Measurements from ENCODE around the gene CCSER1. TPM values are rescaled to one million over a fixed set of nuclear protein-coding genes. Genes with fewer than 3 reads are reported as not detected.
"Not testable (repeated sequence)": the region's sequence is repeated elsewhere in the genome, so short reads cannot be mapped to it uniquely, and the experiment has no call there.

Gene CCSER1
- total and polyA plus RNA-seq, 2 donors (not counting 1 experiment from before 2014, with no cell fraction given): under 0.01 TPM; not detected in 1

DNA sequence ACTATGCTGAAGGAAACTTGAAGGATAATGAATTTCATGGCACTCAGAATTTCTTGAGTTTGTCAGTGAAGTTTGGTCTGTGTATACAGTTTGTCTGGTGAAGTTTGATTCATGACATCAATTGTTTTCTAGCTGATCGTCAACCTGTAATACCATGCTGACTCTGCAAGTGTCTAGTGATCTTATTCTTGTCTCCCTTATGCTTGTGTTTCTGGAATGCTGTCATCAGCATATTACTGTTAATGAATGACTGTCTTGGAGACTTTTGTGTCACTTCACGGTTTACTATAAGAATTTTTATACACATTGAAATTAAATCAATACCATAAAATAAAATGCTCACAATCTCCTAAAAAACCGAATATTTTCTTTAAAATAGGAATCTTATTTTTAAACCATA is 779.0 kb downstream of the CCSER1 start:
- Histone ChIP-seq H4K20me1 (ENCODE audit: control insufficient read depth, extremely low read depth, insufficient read depth, low read length) (no peaks in the 10 kb centered on the region), H2AFZ (ENCODE audit: low read length) (no peak overlapping the region), H3K79me2 (ENCODE audit: control insufficient read depth, insufficient read depth, low read length) (no peaks in the 10 kb centered on the region), H3K36me3 (ENCODE audit: control insufficient read depth, insufficient read depth, low read length) (no peaks in the 10 kb centered on the region), H3K27me3 (ENCODE audit: control insufficient read depth, insufficient read depth, low read length) (no peaks in the 10 kb centered on the region), H3K4me2 (ENCODE audit: extremely low read depth, insufficient read depth, low read length) (no peak overlapping the region), H3K9ac (ENCODE audit: insufficient read depth, low read length) (no peak overlapping the region), H3K27ac (ENCODE audit: insufficient read depth, low read length) (no peak overlapping the region), H3K9me3 (ENCODE audit: control insufficient read depth, insufficient read depth, low read depth, low read length) (no peaks in the 10 kb centered on the region), H3K4me1 (ENCODE audit: control insufficient read depth, extremely low read depth, insufficient read depth, low read length) (no peaks in the 10 kb centered on the region), H3K4me3 (replicated peaks in 1 of 4; ENCODE audit: control extremely low read depth in 1 of 4, insufficient read depth in 1 of 4, low read depth in 3 of 4, low read length in 4 of 4) (no peak overlapping the region)
- DNase-seq (ENCODE audit: low read depth in 2 of 2): no peak
- no peak for TF ChIP-seq EZH2 (IDR thresholded peaks at IDR 0.05; ENCODE audit: low read length, missing control alignments)
- TF ChIP-seq CTCF (conservative IDR thresholded peaks at IDR 0.05 in 1 of 2, IDR thresholded peaks at IDR 0.05 in 1 of 2; ENCODE audit: low read depth in 1 of 2, low read length in 2 of 2): no peak

- H4K20me1 ChIP-seq (ENCODE audit: control insufficient read depth, extremely low read depth, insufficient read depth, low read length); H3K4me3 ChIP-seq (replicated peaks in 1 of 4; ENCODE audit: control extremely low read depth in 1 of 4, insufficient read depth in 1 of 4, low read depth in 3 of 4, low read length in 4 of 4); H3K4me2 ChIP-seq (ENCODE audit: extremely low read depth, insufficient read depth, low read length); H3K4me1 ChIP-seq (ENCODE audit: control insufficient read depth, extremely low read depth, insufficient read depth, low read length); H3K27ac ChIP-seq (ENCODE audit: insufficient read depth, low read length); DNase-seq (ENCODE audit: low read depth in 2 of 2); H2AFZ ChIP-seq (ENCODE audit: low read length); H3K9ac ChIP-seq (ENCODE audit: insufficient read depth, low read length); H3K27me3 ChIP-seq (ENCODE audit: control insufficient read depth, insufficient read depth, low read length); H3K9me3 ChIP-seq (ENCODE audit: control insufficient read depth, insufficient read depth, low read depth, low read length); H3K79me2 ChIP-seq (ENCODE audit: control insufficient read depth, insufficient read depth, low read length); H3K36me3 ChIP-seq (ENCODE audit: control insufficient read depth, insufficient read depth, low read length): not testable (repeated sequence)
Measured at GRCh38 chr4:90911724-90912434, 784.7 kb downstream of the CCSER1 start.

DNA sequence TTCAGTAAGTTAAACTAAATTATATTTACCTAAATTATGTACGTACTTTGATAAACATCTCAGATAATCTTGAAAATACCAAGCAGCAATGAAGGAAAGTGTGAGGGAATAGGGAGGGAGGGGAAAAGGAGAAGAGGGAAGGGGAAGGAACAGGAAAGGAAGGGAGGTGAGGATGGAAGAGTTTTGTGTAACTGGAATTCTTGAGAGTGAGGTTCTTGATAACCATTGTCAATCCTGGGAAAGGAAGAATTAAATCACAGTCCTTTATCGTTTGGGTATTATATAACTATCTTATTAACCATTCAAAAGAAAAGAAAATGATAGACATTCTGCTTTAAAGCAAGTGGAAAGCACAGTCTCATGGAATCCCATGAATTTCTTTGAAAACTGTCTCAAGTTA is 795.0 kb downstream of the CCSER1 start:
- H2AFZ ChIP-seq (ENCODE audit: low read length): no peak overlapping the region
- no peak overlapping the region for H3K27ac ChIP-seq (ENCODE audit: insufficient read depth, low read length)
- H4K20me1 ChIP-seq (ENCODE audit: control insufficient read depth, extremely low read depth, insufficient read depth, low read length): no peaks in the 10 kb centered on the region
- H3K9me3 ChIP-seq (ENCODE audit: control insufficient read depth, insufficient read depth, low read depth, low read length): no peaks in the 10 kb centered on the region
- no peaks in the 10 kb centered on the region for H3K36me3 ChIP-seq (ENCODE audit: control insufficient read depth, insufficient read depth, low read length)
- H3K4me3 ChIP-seq (replicated peaks in 1 of 4; ENCODE audit: control extremely low read depth in 1 of 4, insufficient read depth in 1 of 4, low read depth in 3 of 4, low read length in 4 of 4): no peak overlapping the region
- no peaks in the 10 kb centered on the region for H3K27me3 ChIP-seq (ENCODE audit: control insufficient read depth, insufficient read depth, low read length)
- no peak for TF ChIP-seq EZH2 (IDR thresholded peaks at IDR 0.05; ENCODE audit: low read length, missing control alignments)
- no peak for TF ChIP-seq CTCF (conservative IDR thresholded peaks at IDR 0.05 in 1 of 2, IDR thresholded peaks at IDR 0.05 in 1 of 2; ENCODE audit: low read depth in 1 of 2, low read length in 2 of 2)
- no peak overlapping the region for H3K9ac ChIP-seq (ENCODE audit: insufficient read depth, low read length)
- H3K4me1 ChIP-seq (ENCODE audit: control insufficient read depth, extremely low read depth, insufficient read depth, low read length): no peaks in the 10 kb centered on the region
- no peak for DNase-seq (ENCODE audit: low read depth in 2 of 2)
- H3K4me2 ChIP-seq (ENCODE audit: extremely low read depth, insufficient read depth, low read length): no peak overlapping the region
- H3K79me2 ChIP-seq (ENCODE audit: control insufficient read depth, insufficient read depth, low read length): no peaks in the 10 kb centered on the region

Measured in fibroblast of lung (primary cell).